Endothelial cell of umbilical vein (primary cell): ENCODE data around the gene TET1. TPM values are rescaled to one million over a fixed set of nuclear protein-coding genes. Genes with fewer than 3 reads are reported as not detected.

Source experiments
- BruUV-seq: library from RNA; stranded (reverse); fragments of 400-500 nt; replicated peaks from 2 replicates; lab custom pipeline; 2021; lab: Mats Ljungman, UMichigan
- CTCF ChIA-PET: fragments of 300-600, 350-600 bp; sonication (Branson Sonifier 250); formaldehyde crosslinking; loops from one replicate; lab custom pipeline; 2021; ENCODE audit warnings: antibody characterized with exemption, inconsistent platforms; lab: Charles Lee
- POLR2A ChIA-PET: fragments of 300-600, 350-600 bp; sonication (Branson Sonifier 250); formaldehyde crosslinking; loops from one replicate; lab custom pipeline; 2021; ENCODE audit warnings: antibody characterized with exemption, inconsistent platforms; lab: Charles Lee
- DNase-seq: peaks from one replicate; pipeline ENCODE4 v3.0.0-alpha.2; 2011; ENCODE audit warnings: low read depth, low spot score
- FAIRE-seq: peaks from 2 replicates; lab custom pipeline; 2011; peaks lifted over from hg19 to GRCh38; lab: Jason Lieb, UNC
- H2AFZ ChIP-seq: 2 replicates; pipeline ENCODE4 v1.6.0; 2012; ENCODE audit warnings: low read depth, low read length, control low read depth, inconsistent platforms
- H3K27ac ChIP-seq: 2 replicates; pipeline ENCODE4 v1.5.1; 2011; ENCODE audit warnings: low read depth, mild to moderate bottlenecking, control low read depth, low read length, moderate library complexity; ENCODE audit not compliant: insufficient read depth
- H3K27me3 ChIP-seq, 2 experiments: 2 replicates each; pipeline versions ENCODE4 v1.6.0 to v1.6.1; 2011; ENCODE audit warnings: low read length in 2 of 2, mixed read lengths in 1 of 2; ENCODE audit not compliant: control insufficient read depth in 2 of 2, insufficient read depth in 2 of 2
- H3K36me3 ChIP-seq, 2 experiments: 2 replicates in 1 of 2; 3 replicates in 1 of 2; pipeline ENCODE4 v1.5.1; 2011; ENCODE audit warnings: low read length in 2 of 2, mild to moderate bottlenecking in 1 of 2, moderate library complexity in 1 of 2; ENCODE audit not compliant: control insufficient read depth in 2 of 2, insufficient read depth in 2 of 2; ENCODE audit errors: extremely low read depth in 1 of 2
- H3K4me1 ChIP-seq: 3 replicates; pipeline ENCODE4 v1.5.1; 2011; ENCODE audit warnings: mild to moderate bottlenecking, low read length; ENCODE audit not compliant: control insufficient read depth, insufficient read depth; ENCODE audit errors: extremely low read depth
- H3K4me2 ChIP-seq: 2 replicates; pipeline ENCODE4 v1.6.1; 2011; ENCODE audit warnings: low read length, control low read depth, mixed read lengths; ENCODE audit not compliant: insufficient read depth
- H3K4me3 ChIP-seq, 3 experiments: fragments of 200-600 bp in 1 of 3; sonication (generic), shearing (Covaris generic) in 1 of 3; replicated peaks in 1 of 3; 2 replicates each; pipeline ENCODE4 v1.5.1; 2011 to 2016; ENCODE audit warnings: control low read depth in 3 of 3, low read length in 3 of 3, mild to moderate bottlenecking in 2 of 3, inconsistent platforms in 1 of 3, low read depth in 1 of 3, moderate library complexity in 1 of 3; ENCODE audit not compliant: insufficient read depth in 1 of 3
- H3K79me2 ChIP-seq: 2 replicates; pipeline ENCODE4 v1.6.0; 2012; ENCODE audit warnings: low read length, inconsistent platforms; ENCODE audit not compliant: control insufficient read depth, insufficient read depth
- H3K9ac ChIP-seq: replicated peaks from 2 replicates; pipeline ENCODE3; 2011; ENCODE audit warnings: low read length, control low read depth; ENCODE audit not compliant: insufficient read depth; ENCODE audit errors: extremely low read depth
- H3K9me1 ChIP-seq: replicated peaks from 3 replicates; pipeline ENCODE4 v1.6.0; 2011; ENCODE audit warnings: mild to moderate bottlenecking, low read length; ENCODE audit not compliant: control insufficient read depth, insufficient read depth; ENCODE audit errors: extremely low read depth
- H3K9me3 ChIP-seq: replicated peaks from 2 replicates; pipeline ENCODE4 v1.5.1; 2012; ENCODE audit warnings: low read length, inconsistent platforms; ENCODE audit not compliant: control insufficient read depth, insufficient read depth
- H4K20me1 ChIP-seq: replicated peaks from 2 replicates; pipeline ENCODE3; 2011; ENCODE audit warnings: mild to moderate bottlenecking, low read length; ENCODE audit not compliant: control insufficient read depth, insufficient read depth; ENCODE audit errors: extremely low read depth
- EZH2 ChIP-seq: IDR thresholded peaks from 2 replicates; pipeline ENCODE4 v1.6.1; 2012; ENCODE audit warnings: borderline replicate concordance, low read depth, mild to moderate bottlenecking, moderate library complexity, low read length, inconsistent platforms; ENCODE audit not compliant: severe bottlenecking
- FOS ChIP-seq: IDR thresholded peaks from 2 replicates; pipeline ENCODE4 v1.6.1; 2011; ENCODE audit warnings: mild to moderate bottlenecking, low read length, moderate library complexity, borderline replicate concordance; ENCODE audit not compliant: insufficient read depth
- GATA2 ChIP-seq: IDR thresholded peaks from 2 replicates; pipeline ENCODE4 v1.7.0; 2011; ENCODE audit warnings: low read depth, mild to moderate bottlenecking, moderate library complexity, mixed read lengths, low read length; ENCODE audit not compliant: insufficient read length, insufficient read depth
- JUN ChIP-seq: IDR thresholded peaks from 2 replicates; pipeline ENCODE4 v1.6.1; 2011; ENCODE audit warnings: borderline replicate concordance, low read depth; ENCODE audit not compliant: insufficient read length, insufficient read depth
- MYC ChIP-seq: IDR thresholded peaks from one replicate; pipeline ENCODE4 v1.6.1; 2011; ENCODE audit warnings: mild to moderate bottlenecking, low read depth, low read length
- POLR2A ChIP-seq: IDR thresholded peaks from 2 replicates; pipeline ENCODE4 v1.6.1; 2012; ENCODE audit warnings: low read depth, mild to moderate bottlenecking, control low read depth, low read length
- POLR2AphosphoS5 ChIP-seq: IDR thresholded peaks from 2 replicates; pipeline ENCODE4 v1.6.1; 2012; ENCODE audit warnings: low read depth, mild to moderate bottlenecking, control low read depth, low read length, moderate library complexity; ENCODE audit not compliant: insufficient read depth
- dilution Hi-C: fragments of 300-500 bp; cut with MboI; formaldehyde crosslinking; loops from one replicate; pipeline ENCODE4 v1.15.0; 2019; ENCODE audit warnings: low sequenced_read_pairs; ENCODE audit not compliant: extremely low pct_ligation_motif_present
- intact Hi-C: fragments of 100-400 bp; cut with micrococcal nuclease; formaldehyde crosslinking; loops from one replicate; pipeline ENCODE4 v1.10.0; 2022
- polyA plus RNA-seq, 4 experiments: library from polyadenylated mRNA; depleted of rRNA in 3 of 4; stranded (reverse) in 3 of 4; unstranded in 1 of 4; fragments of >200 nt; gene quantifications; 2 replicates each; pipeline versions ENCODE4 v1.2.1 to v1.2.3, GENCODE V29; 2011 to 2012; ENCODE audit warnings: missing spikeins in 1 of 4
- total RNA-seq: library from RNA; stranded (reverse); gene quantifications from 2 replicates; pipeline ENCODE4 v1.2.3, GENCODE V29; 2021
- TF ChIP-seq, protein P1 (sequence below), 2 donors: IDR thresholded peaks; 1 replicate in 1 of 2; 2 replicates in 1 of 2; pipeline ENCODE4 v1.5.1; 2011; ENCODE audit warnings: low read length in 2 of 2, mild to moderate bottlenecking in 2 of 2, moderate library complexity in 2 of 2, control low read depth in 1 of 2, inconsistent platforms in 1 of 2, low read depth in 1 of 2; ENCODE audit not compliant: insufficient read depth in 1 of 2; ENCODE audit errors: extremely low read depth in 1 of 2
- TF ChIP-seq, protein P2 (sequence below): IDR thresholded peaks from 2 replicates; pipeline ENCODE4 v1.6.1; 2011; ENCODE audit not compliant: insufficient read depth, insufficient read length

The TET1 gene
- total and polyA plus RNA-seq, 2 donors (not counting 3 experiments of a cell fraction or from before 2014, with no cell fraction given), result 0.23 to 1.5 TPM

DNA sequence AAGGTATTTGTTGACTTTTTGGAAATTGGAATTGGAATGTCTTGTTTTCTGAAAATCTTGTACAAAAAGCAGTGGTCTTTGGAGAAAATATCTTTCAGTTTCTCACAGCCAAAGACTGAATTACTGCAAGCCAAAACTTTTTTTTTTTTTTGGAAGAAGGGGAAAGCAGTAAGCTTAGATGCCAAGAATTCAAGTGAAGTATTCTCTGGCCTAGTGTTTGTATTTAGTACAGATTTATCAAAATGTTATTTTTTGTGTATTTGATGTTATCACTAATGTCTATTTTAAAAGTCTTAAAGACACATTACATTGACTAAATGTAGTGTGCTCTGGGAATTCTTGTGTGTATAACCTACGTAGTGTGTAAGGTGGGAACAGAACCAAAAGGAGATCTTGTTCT lies 6.2 kb downstream of the TET1 start:
- Histone ChIP-seq H2AFZ (no peak overlapping the region), H3K9me1 (peaks cover 2% of the 10 kb centered on the region), H3K27ac (no peak overlapping the region), H3K4me1 (no peaks in the 10 kb centered on the region), H3K4me2 (no peak overlapping the region), H3K79me2 (no peaks in the 10 kb centered on the region), H4K20me1 (no peaks in the 10 kb centered on the region), H3K27me3 (peaks cover 20 to 22% of the 10 kb centered on the region in 2 experiments), H3K9me3 (no peaks in the 10 kb centered on the region), H3K9ac (no peak overlapping the region), H3K36me3 (no peaks in the 10 kb centered on the region), H3K4me3 (no peak overlapping the region)
- CTCF ChIA-PET, result interaction anchor here (1.3 kb wide), 1 partner anchor 16 kb away, joined by 6 read pairs; no protein-coding TSS in a partner anchor
- TF ChIP-seq GATA2 (no peak), FOS (no peak), POLR2AphosphoS5 (no peak), JUN (no peak), EZH2 (no peak), MYC (no peak), POLR2A (no peak)
- TF ChIP-seq, protein P1, sequence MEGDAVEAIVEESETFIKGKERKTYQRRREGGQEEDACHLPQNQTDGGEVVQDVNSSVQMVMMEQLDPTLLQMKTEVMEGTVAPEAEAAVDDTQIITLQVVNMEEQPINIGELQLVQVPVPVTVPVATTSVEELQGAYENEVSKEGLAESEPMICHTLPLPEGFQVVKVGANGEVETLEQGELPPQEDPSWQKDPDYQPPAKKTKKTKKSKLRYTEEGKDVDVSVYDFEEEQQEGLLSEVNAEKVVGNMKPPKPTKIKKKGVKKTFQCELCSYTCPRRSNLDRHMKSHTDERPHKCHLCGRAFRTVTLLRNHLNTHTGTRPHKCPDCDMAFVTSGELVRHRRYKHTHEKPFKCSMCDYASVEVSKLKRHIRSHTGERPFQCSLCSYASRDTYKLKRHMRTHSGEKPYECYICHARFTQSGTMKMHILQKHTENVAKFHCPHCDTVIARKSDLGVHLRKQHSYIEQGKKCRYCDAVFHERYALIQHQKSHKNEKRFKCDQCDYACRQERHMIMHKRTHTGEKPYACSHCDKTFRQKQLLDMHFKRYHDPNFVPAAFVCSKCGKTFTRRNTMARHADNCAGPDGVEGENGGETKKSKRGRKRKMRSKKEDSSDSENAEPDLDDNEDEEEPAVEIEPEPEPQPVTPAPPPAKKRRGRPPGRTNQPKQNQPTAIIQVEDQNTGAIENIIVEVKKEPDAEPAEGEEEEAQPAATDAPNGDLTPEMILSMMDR (IDR thresholded peaks at IDR 0.05; ENCODE audit: extremely low read depth in 1 of 2, insufficient read depth in 1 of 2, low read depth in 1 of 2, low read length in 2 of 2), result no peak
- TF ChIP-seq, protein P2, sequence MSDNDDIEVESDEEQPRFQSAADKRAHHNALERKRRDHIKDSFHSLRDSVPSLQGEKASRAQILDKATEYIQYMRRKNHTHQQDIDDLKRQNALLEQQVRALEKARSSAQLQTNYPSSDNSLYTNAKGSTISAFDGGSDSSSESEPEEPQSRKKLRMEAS, result no peak
- no peak for DNase-seq
- no peak for FAIRE-seq
- POLR2A ChIA-PET, result no interaction called here
- BruUV-seq, result no TSS peak
- intact Hi-C loops, result no loop called here
- dilution Hi-C loops, result no loop called here
